IMR-90 (cell line): ENCODE measurements around the gene PDYN. TPM values are rescaled to one million over a fixed set of nuclear protein-coding genes. Genes with fewer than 3 reads are reported as not detected.

Experiments
- ATAC-seq: fragments of 200-7000 bp; cut with Tn5 transposase; 2 replicates; pipeline ENCODE4 v1.9.1; 2020; ENCODE audit warnings: low read depth, mild to moderate bottlenecking, moderate library complexity
- BruUV-seq: library from RNA; stranded (reverse); fragments of 400-500 nt; replicated peaks from 2 replicates; lab custom pipeline; 2021; lab: Mats Ljungman, UMichigan
- CTCF ChIA-PET: fragments of 300-600 bp; formaldehyde crosslinking; extraction: SDS; loops from one replicate; lab custom pipeline; 2021; ENCODE audit warnings: antibody characterized with exemption; lab: Yijun Ruan, JAX
- POLR2A ChIA-PET: fragments of 300-600 bp; sonication (Branson Sonifier 250); formaldehyde crosslinking; loops from one replicate; lab custom pipeline; 2022; ENCODE audit warnings: antibody characterized with exemption; ENCODE audit not compliant: unreplicated experiment; lab: Charles Lee
- DNase-seq: peaks from one replicate; pipeline ENCODE4 v3.0.0; 2013
- H2AFZ ChIP-seq: replicated peaks from 2 replicates; pipeline ENCODE3; 2013; ENCODE audit warnings: low read length, mild to moderate bottlenecking; ENCODE audit not compliant: poor library complexity
- H2AK5ac ChIP-seq: 2 replicates; pipeline ENCODE4 v1.6.1; 2013; ENCODE audit warnings: low read depth, low read length, inconsistent platforms
- H2AK9ac ChIP-seq: replicated peaks from 2 replicates; pipeline ENCODE3; 2013; ENCODE audit warnings: mild to moderate bottlenecking, low read depth, low read length, moderate library complexity; ENCODE audit not compliant: poor library complexity
- H2BK120ac ChIP-seq: 2 replicates; pipeline ENCODE4 v1.6.1; 2013; ENCODE audit warnings: low read depth, low read length, inconsistent platforms
- H2BK15ac ChIP-seq: 3 replicates; pipeline ENCODE4 v1.6.1; 2013; ENCODE audit warnings: low read depth, low read length, inconsistent platforms
- H2BK20ac ChIP-seq: 2 replicates; pipeline ENCODE4 v1.6.1; 2013; ENCODE audit warnings: low read depth, mild to moderate bottlenecking, inconsistent platforms, low read length, moderate library complexity
- H2BK5ac ChIP-seq: 2 replicates; pipeline ENCODE4 v1.6.1; 2013; ENCODE audit warnings: mild to moderate bottlenecking, low read depth, low read length, inconsistent platforms; ENCODE audit not compliant: poor library complexity, severe bottlenecking
- H3K14ac ChIP-seq: replicated peaks from 2 replicates; pipeline ENCODE4 v1.6.1; 2013; ENCODE audit warnings: low read depth, low read length, inconsistent platforms
- H3K18ac ChIP-seq: 2 replicates; pipeline ENCODE4 v1.6.1; 2013; ENCODE audit warnings: low read depth, low read length, control low read depth
- H3K23ac ChIP-seq: 2 replicates; pipeline ENCODE4 v1.6.1; 2013; ENCODE audit warnings: low read depth, low read length, inconsistent platforms
- H3K27ac ChIP-seq: 2 replicates; pipeline ENCODE4 v1.5.1; 2013; ENCODE audit warnings: mild to moderate bottlenecking, control low read depth, low read length; ENCODE audit not compliant: insufficient read depth
- H3K27me3 ChIP-seq: 2 replicates; pipeline ENCODE4 v1.6.1; 2013; ENCODE audit warnings: low read length; ENCODE audit not compliant: control insufficient read depth, insufficient read depth
- H3K36me3 ChIP-seq: 2 replicates; pipeline ENCODE4 v1.6.1; 2013; ENCODE audit warnings: low read length, mixed read lengths; ENCODE audit not compliant: control insufficient read depth, insufficient read depth
- H3K4ac ChIP-seq: 2 replicates; pipeline ENCODE4 v1.6.1; 2013; ENCODE audit warnings: low read depth, low read length, inconsistent platforms
- H3K4me1 ChIP-seq: 2 replicates; pipeline ENCODE4 v1.6.1; 2013; ENCODE audit warnings: low read length, mixed read lengths; ENCODE audit not compliant: control insufficient read depth, insufficient read depth
- H3K4me2 ChIP-seq: 2 replicates; pipeline ENCODE4 v1.6.1; 2013; ENCODE audit warnings: low read depth, mild to moderate bottlenecking, control low read depth, low read length, moderate library complexity
- H3K4me3 ChIP-seq: 2 replicates; pipeline ENCODE4 v1.5.1; 2013; ENCODE audit warnings: low read depth, mild to moderate bottlenecking, control low read depth, low read length, moderate library complexity; ENCODE audit not compliant: insufficient read depth
- H3K56ac ChIP-seq: 2 replicates; pipeline ENCODE4 v1.6.1; 2013; ENCODE audit warnings: low read length, inconsistent platforms; ENCODE audit not compliant: insufficient read depth; ENCODE audit errors: extremely low read depth
- H3K79me1 ChIP-seq, 2 experiments: 2 replicates each; pipeline ENCODE4 v1.6.1; 2013; ENCODE audit warnings: low read length in 2 of 2, inconsistent platforms in 1 of 2, low read depth in 1 of 2
- H3K9ac ChIP-seq: 2 replicates; pipeline ENCODE4 v1.6.1; 2013; ENCODE audit warnings: low read depth, low read length, control low read depth
- H3K9me1 ChIP-seq: 2 replicates; pipeline ENCODE4 v1.6.1; 2013; ENCODE audit warnings: low read length, inconsistent platforms; ENCODE audit not compliant: insufficient read depth
- H3K9me3 ChIP-seq: 2 replicates; pipeline ENCODE4 v1.6.1; 2013; ENCODE audit warnings: low read length; ENCODE audit not compliant: control insufficient read depth, insufficient read depth
- H4K20me1 ChIP-seq: 2 replicates; pipeline ENCODE4 v1.6.1; 2013; ENCODE audit warnings: low read length, inconsistent platforms; ENCODE audit not compliant: insufficient read depth
- H4K5ac ChIP-seq: 2 replicates; pipeline ENCODE4 v1.6.1; 2013; ENCODE audit warnings: mild to moderate bottlenecking, low read depth, low read length, control low read depth
- H4K8ac ChIP-seq, 2 experiments: 2 replicates each; pipeline ENCODE4 v1.6.1; 2013; ENCODE audit warnings: low read depth in 2 of 2, low read length in 2 of 2, control low read depth in 1 of 2, inconsistent platforms in 1 of 2
- H4K91ac ChIP-seq: 2 replicates; pipeline ENCODE4 v1.6.1; 2013; ENCODE audit warnings: low read depth, low read length, inconsistent platforms; ENCODE audit not compliant: insufficient read depth
- BHLHE40 ChIP-seq: fragments of 150-350 bp; IDR thresholded peaks from 2 replicates; pipeline ENCODE4 v1.6.1; 2016; ENCODE audit warnings: mild to moderate bottlenecking, low read depth, low read length
- ELK1 ChIP-seq: fragments of 150-350 bp; IDR thresholded peaks from 2 replicates; pipeline ENCODE4 v1.6.1; 2016; ENCODE audit warnings: low read depth, mild to moderate bottlenecking, low read length, moderate library complexity, borderline replicate concordance
- MAFK ChIP-seq: IDR thresholded peaks from 2 replicates; pipeline ENCODE4 v1.6.1; 2012; ENCODE audit warnings: low read depth, low read length, improper control_type of control experiment
- MXI1 ChIP-seq: IDR thresholded peaks from 2 replicates; pipeline ENCODE4 v1.6.1; 2012; ENCODE audit warnings: low read depth, mild to moderate bottlenecking, low read length, moderate library complexity, borderline replicate concordance
- POLR2A ChIP-seq: IDR thresholded peaks from 2 replicates; pipeline ENCODE4 v1.6.1; 2012; ENCODE audit warnings: mild to moderate bottlenecking, low read depth, low read length
- SMC3 ChIP-seq: fragments of 150-350 bp; IDR thresholded peaks from 2 replicates; pipeline ENCODE4 v1.6.1; 2016; ENCODE audit warnings: low read depth, mild to moderate bottlenecking, antibody characterized with exemption, low read length, moderate library complexity
- WGBS, 2 experiments: methylation state at CpG; one replicate each; pipeline versions ENCODE4 v1.1.5 to v1.1.7; 2013; ENCODE audit warnings: missing lambda C conversion rate in 2 of 2; ENCODE audit not compliant: insufficient read length in 1 of 2; ENCODE audit errors: extremely low coverage in 2 of 2; 5-methylcytosine and 5-hydroxymethylcytosine counted together
- dilution Hi-C: fragments of 300-500 bp; cut with HindIII; formaldehyde crosslinking; loops from one replicate; pipeline ENCODE4 v1.14.3; 2018; ENCODE audit warnings: low sequenced_read_pairs; ENCODE audit not compliant: unreplicated experiment
- in situ Hi-C: fragments of 300-500 bp; cut with MboI; formaldehyde crosslinking; loops from 3 replicates; pipeline ENCODE4 v1.14.3; 2019; ENCODE audit warnings: low sequenced_read_pairs, inconsistent platforms, mixed read lengths
- intact Hi-C: fragments of 100-400 bp; cut with micrococcal nuclease; formaldehyde crosslinking; loops from 2 replicates; pipeline ENCODE4 v1.10.0; 2022
- polyA plus RNA-seq, 3 experiments: library from polyadenylated mRNA; depleted of rRNA; stranded (reverse); fragments of >200 nt; gene quantifications; 2 replicates each; pipeline ENCODE4 v1.2.3, GENCODE V29; 2012; ENCODE audit warnings: low replicate concordance in 1 of 3
- total RNA-seq: library from RNA; depleted of rRNA; stranded (reverse); fragments of >200 nt; gene quantifications from 2 replicates; pipeline ENCODE4 v1.2.3, GENCODE V29; 2012
- TF ChIP-seq, protein P1 (sequence below): fragments of 150-350 bp; IDR thresholded peaks from 2 replicates; pipeline ENCODE4 v1.6.1; 2017; ENCODE audit warnings: mild to moderate bottlenecking, antibody characterized with exemption, low read length, low read depth

Gene PDYN
- total and polyA plus RNA-seq, 2 of the 4 experiments (the other 2 are of a cell fraction): not detected

DNA sequence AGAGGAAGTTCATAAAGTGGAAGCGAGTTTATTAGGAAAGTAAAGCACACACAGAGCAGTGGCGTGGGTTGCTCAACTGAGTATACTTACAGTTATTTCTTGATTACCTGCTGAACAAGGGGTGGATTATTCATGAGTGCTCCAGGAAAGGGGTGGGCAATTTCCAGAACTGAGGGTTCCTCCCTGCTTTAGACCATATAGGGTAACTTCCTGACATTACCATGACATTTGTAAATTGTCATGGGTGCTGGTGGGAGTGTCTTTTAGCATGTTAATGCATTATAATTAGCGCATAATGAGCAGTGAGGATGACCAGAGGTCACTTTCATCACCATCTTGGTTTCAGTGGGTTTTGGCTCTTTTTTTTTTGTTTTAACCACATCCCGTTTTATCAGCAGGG is 29.8 kb downstream of the PDYN start:
- Histone ChIP-seq H3K4me2 (no peak overlapping the region), H3K9me3 (no peaks in the 10 kb centered on the region), H3K27ac (no peak overlapping the region), H2BK5ac (no peak overlapping the region), H2BK15ac (no peak overlapping the region), H3K4ac (no peak overlapping the region), H2BK120ac (no peak overlapping the region), H3K23ac (no peak overlapping the region), H3K9me1 (no peaks in the 10 kb centered on the region), H3K18ac (no peak overlapping the region), H3K4me1 (no peaks in the 10 kb centered on the region), H4K91ac (no peak overlapping the region), H3K14ac (no peak overlapping the region), H3K56ac (no peak overlapping the region), H3K9ac (no peak overlapping the region), H2AFZ (no peak overlapping the region), H2AK9ac (no peak overlapping the region), H4K8ac (no peak overlapping the region), H2BK20ac (no peak overlapping the region), H2AK5ac (no peak overlapping the region), H4K20me1 (no peaks in the 10 kb centered on the region), H4K5ac (no peak overlapping the region), H3K27me3 (peaks cover 51% of the 10 kb centered on the region), H3K79me1 (no peaks in the 10 kb centered on the region), H3K36me3 (no peaks in the 10 kb centered on the region), H3K4me3 (no peak overlapping the region)
- CTCF ChIA-PET: interaction anchor here (1.6 kb wide), 1 partner anchor 209 kb away, joined by 13 read pairs; no protein-coding TSS in a partner anchor
- ATAC-seq: no peak
- no TSS peak for BruUV-seq
- dilution Hi-C loops: no loop called here
- TF ChIP-seq MXI1 (no peak), ELK1 (no peak), BHLHE40 (no peak), MAFK (no peak), POLR2A (no peak), SMC3 (no peak)
- TF ChIP-seq, protein P1, sequence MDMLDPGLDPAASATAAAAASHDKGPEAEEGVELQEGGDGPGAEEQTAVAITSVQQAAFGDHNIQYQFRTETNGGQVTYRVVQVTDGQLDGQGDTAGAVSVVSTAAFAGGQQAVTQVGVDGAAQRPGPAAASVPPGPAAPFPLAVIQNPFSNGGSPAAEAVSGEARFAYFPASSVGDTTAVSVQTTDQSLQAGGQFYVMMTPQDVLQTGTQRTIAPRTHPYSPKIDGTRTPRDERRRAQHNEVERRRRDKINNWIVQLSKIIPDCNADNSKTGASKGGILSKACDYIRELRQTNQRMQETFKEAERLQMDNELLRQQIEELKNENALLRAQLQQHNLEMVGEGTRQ: no peak
- DNase-seq: no peak
- intact Hi-C loops: no loop called here
- 100% methylated on average over 1 of the region's 4 CpGs; no CpG with 5 or more reads in 1 of the 2 experiments for WGBS, 2 experiments
- POLR2A ChIA-PET: no interaction called here
- in situ Hi-C loops: loop anchor here (10.0 kb wide), 1 partner anchor 169 kb away; no protein-coding TSS in a partner anchor
